Motor neuron (in vitro differentiated cells): ENCODE data around the gene CERT1. TPM values are rescaled to one million over a fixed set of nuclear protein-coding genes. Genes with fewer than 3 reads are reported as not detected.
A peak's percentile ranks its signal among the peaks of the same experiment; 100 is the strongest.

Source experiments
- ATAC-seq, 8 experiments: fragments of 200-7000 bp; cut with Tn5 transposase; replicated peaks in 6 of 8; 2 replicates each; pipeline ENCODE4 v1.8.0; 2021; ENCODE audit warnings: mild to moderate bottlenecking in 8 of 8, moderate library complexity in 8 of 8
- H3K27ac ChIP-seq, 2 donors: fragments of 250-450 bp; sonication (Bioruptor Pico); 2 replicates each; pipeline ENCODE4 v1.9.0; 2021; ENCODE audit warnings: antibody characterized with exemption in 2 of 2, mild to moderate bottlenecking in 2 of 2, moderate library complexity in 1 of 2
- H3K4me1 ChIP-seq, 2 donors: fragments of 250-450 bp; sonication (Bioruptor Pico); replicated peaks in 1 of 2; 2 replicates each; pipeline ENCODE4 v1.6.1; 2021; ENCODE audit warnings: antibody characterized with exemption in 2 of 2, mild to moderate bottlenecking in 2 of 2, moderate library complexity in 1 of 2
- H3K4me3 ChIP-seq, 5 donors: fragments of 250-450 bp; sonication (Bioruptor Pico); 2 replicates each; pipeline ENCODE4 v1.9.0; 2021; ENCODE audit warnings: antibody characterized with exemption in 5 of 5, mild to moderate bottlenecking in 5 of 5, moderate library complexity in 4 of 5
- WGBS, 10 experiments: fragments of 450-650 bp; shearing (Covaris generic); methylation state at CpG; one replicate each; pipeline ENCODE4 v1.0.0; 2022; 5-methylcytosine and 5-hydroxymethylcytosine counted together
- in situ Hi-C, 9 experiments: fragments of 400-800 bp; cut with MboI; loops; one replicate each; pipeline ENCODE4 v1.15.0; 2021; ENCODE audit warnings: low sequenced_read_pairs in 9 of 9, low pct_unique_long_range_greater_than_20kb in 2 of 9; ENCODE audit not compliant: unreplicated experiment in 9 of 9
- total RNA-seq, 8 experiments: library from RNA; unstranded; fragments of 300-600 nt; gene quantifications; 2 replicates each; pipeline versions ENCODE4 v1.2.3 to v1.2.4, GENCODE V29; 2022

Gene CERT1
- total RNA-seq, 8 experiments from 2014 or later, result 15.4 to 28.0 (median 22.4) TPM

DNA sequence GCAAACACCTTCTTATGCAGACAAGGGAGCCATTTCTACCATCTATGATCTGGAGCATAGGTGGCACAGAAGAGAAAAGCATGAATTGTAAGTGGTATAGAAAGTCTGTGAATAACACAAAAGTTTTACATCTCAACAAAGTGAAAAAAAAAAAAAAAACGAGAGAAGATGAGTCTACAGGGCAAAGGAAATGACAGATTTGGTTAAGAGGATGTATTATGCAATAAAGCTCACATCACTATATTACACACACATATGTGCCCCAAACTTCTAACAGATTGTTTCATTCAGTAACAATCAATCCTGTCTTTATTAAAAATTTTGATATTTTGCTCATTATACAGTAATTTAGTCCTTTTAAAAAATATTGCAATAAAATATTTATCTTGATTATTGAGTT, 49.8 kb downstream of the CERT1 start:
- Histone ChIP-seq H3K4me3 (no peak overlapping the region), H3K4me1 (no peaks in the 10 kb centered on the region), H3K27ac (no peak overlapping the region)
- 8 to 71% (median 40%) methylated on average over 1 of the region's 1 CpG; no CpG with 5 or more reads in 1 of the 10 experiments for whole genome bisulfite sequencing, 10 experiments
- in situ Hi-C loops, result no loop called here
- ATAC-seq, result no peak

DNA sequence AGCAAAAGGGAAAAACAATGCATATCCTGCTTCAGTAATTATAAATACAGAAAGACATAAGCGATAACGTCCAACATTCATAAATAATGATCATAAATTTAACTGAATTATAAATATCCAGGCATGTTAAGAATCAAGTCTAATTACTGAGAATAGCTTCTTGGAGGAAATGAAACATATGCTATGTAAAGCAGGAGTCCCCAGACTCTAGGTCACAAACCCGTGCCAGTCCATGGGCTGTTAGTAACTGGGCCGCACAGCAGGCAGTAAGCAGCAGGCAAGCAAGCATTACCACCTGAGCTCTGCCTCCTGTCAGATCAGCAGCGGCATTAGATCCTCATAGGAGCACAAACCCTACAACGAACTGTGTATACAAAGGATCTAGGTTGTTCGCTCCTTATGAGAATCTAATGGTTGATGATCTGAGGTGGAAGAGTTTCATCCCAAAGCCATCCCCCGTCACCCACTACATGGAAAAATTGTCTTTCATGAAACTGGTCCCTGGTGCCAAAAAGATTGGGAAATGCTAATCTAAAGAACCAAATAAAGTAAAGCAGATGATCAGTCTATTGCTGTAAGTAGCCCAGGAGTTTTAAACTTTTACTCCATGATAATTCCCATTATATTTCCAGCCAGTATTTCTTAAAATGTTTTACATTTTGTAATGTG, 50.4 kb downstream of the CERT1 start:
- ATAC-seq, result peak in 1 of 8 experiments; percentile 23
- 67 to 100% (median 84%) methylated on average over 2 to 8 of the region's 8 CpGs for WGBS, 10 experiments
- Histone ChIP-seq H3K4me3 (no peak overlapping the region), H3K27ac (no peak overlapping the region), H3K4me1 (no peaks in the 10 kb centered on the region)
- in situ Hi-C loops, result no loop called here

DNA sequence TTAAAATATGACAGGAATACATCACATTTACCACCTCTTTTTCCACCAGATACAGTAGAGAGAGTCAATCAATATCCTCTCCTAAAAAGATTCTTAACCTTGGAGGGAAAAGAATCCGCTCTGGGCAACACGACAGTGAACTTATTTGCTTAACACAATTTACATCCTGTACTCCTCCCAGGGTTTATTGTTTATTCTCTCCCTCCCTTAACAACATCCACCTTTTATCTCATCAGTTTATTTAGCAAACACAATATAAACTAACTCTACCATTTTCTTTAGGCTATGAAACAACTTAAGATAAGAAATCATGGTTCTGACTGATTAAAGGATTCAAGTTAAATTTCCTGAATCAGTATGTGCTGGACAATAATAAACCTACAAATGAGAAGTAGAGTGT, 50.9 kb downstream of the CERT1 start:
- ATAC-seq, result peak in 3 of 8 experiments; percentile 21 to 46 (median 40)
- 45 to 100% (median 84%) methylated on average over 1 to 2 of the region's 2 CpGs for WGBS, 10 experiments
- Histone ChIP-seq H3K27ac (no peak overlapping the region), H3K4me3 (no peak overlapping the region), H3K4me1 (no peaks in the 10 kb centered on the region)
- in situ Hi-C loops, result no loop called here

DNA sequence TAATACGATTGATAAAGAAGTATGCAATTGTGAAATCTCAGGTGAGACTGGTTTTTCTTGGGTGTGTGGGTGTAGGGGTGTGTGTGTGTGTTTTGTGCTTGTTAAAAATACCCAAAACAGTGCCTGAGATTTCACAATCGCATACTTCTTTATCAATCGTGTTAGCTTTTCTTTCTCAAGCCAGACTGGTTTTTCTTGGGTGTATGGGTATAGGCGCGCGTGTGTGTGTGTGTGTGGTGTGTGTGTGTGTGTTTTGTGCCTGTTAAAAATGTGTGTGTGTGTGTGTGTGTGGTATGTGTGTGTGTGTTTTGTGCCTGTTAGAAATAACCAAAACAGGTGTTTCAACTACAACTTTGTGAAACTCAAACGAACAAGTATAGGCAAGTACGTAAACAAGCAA, 53.7 kb downstream of the CERT1 start:
- Histone ChIP-seq H3K4me1 (no peaks in the 10 kb centered on the region), H3K4me3 (no peak overlapping the region), H3K27ac (no peak overlapping the region)
- ATAC-seq, result no peak
- in situ Hi-C loops, result no loop called here
- WGBS, 10 experiments, result 70 to 100% (median 92%) methylated on average over 2 to 8 of the region's 8 CpGs; no CpG with 5 or more reads in 1 of the 10 experiments

DNA sequence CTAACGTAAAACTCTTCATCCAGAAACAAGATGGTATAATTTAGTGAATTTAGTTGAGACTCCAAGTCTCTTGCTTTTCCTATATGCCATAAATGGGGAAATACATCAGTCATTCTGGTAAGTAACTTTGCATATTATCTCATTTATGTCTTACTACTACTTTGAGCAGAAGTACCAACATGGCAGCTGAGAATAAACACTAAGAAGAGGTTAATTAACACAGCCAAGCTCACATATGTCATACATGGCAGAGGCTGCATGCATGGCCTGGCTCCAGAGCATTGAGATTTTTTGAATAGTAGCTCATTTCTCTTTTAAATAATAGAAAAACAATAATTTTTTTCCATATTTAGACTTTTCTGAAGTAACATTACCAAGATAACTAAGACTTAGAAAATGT, 54.3 kb downstream of the CERT1 start:
- in situ Hi-C loops, result no loop called here
- Histone ChIP-seq H3K27ac (no peak overlapping the region), H3K4me1 (no peaks in the 10 kb centered on the region), H3K4me3 (no peak overlapping the region)
- 80 to 100% (median 100%) methylated on average over 1 of the region's 1 CpG; no CpG with 5 or more reads in 1 of the 10 experiments for WGBS, 10 experiments
- no peak for ATAC-seq

DNA sequence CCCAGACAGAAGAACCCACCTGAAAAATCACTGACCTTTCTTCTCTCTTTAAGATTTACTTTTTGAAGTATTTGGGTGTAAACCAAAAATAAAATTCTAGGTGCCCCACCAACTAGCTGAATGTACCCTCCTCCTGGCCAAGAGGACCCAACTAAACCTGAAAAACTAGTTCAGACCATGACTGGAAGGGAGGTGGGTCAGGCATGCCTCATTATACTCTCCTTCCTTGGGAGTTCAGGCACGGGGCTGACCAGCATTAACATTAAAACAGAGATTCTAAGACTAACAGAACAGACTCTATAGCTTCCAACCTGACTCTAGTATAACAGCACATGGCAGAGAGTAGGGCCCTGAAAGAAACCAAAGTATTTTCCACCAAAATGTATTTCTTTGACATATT, 61.4 kb downstream of the CERT1 start:
- Histone ChIP-seq H3K4me3 (no peak overlapping the region), H3K27ac (no peak overlapping the region), H3K4me1 (no peaks in the 10 kb centered on the region)
- 83 to 100% (median 86%) methylated on average over 1 of the region's 1 CpG; no CpG with 5 or more reads in 5 of the 10 experiments for WGBS, 10 experiments
- in situ Hi-C loops, result no loop called here
- ATAC-seq, result no peak

DNA sequence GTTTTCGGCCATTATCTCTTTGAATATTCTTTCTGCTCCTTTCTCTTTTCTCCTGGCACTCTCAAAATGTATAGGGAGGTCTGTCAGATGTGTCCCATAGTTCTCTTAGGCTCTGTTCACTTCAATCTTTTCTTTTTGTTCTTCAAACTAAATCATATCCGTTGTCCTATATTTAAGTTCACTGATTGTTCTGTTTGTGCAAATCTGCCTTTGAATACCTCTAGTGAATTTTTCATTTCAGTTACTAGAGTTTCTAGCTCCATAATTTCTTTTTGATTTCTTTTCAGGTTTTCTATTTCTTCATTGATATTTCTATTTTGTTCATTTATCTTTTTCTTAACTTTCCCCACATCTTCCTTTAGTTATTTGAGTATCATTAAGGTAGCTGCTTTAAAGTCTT, 65.4 kb downstream of the CERT1 start:
- in situ Hi-C loops, result no loop called here
- WGBS, 10 experiments, result 88 to 100% (median 97%) methylated on average over 1 to 2 of the region's 2 CpGs
- no peaks in the 10 kb centered on the region for H3K4me1 ChIP-seq
- no peak overlapping the region for H3K4me3 ChIP-seq
- no peak for ATAC-seq
- H3K27ac ChIP-seq, result no peak overlapping the region

DNA sequence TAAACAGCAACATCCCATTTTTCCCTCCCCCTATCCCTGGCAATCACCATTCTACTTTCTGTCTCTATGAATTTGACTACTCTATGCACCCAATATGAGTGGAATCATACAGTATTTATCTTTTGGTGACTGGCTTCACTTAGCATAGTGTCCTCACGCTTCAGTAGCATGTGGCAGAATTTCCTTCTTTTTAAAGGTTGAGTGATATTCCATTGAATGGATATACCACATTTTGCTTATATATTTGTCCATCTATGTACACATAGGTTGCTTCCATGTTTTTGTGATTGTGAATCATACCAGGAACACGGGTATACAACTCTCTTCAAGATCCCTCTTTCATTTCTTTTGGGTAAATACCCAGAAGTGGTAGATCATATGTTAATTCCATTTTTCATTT, 69.9 kb downstream of the CERT1 start:
- Histone ChIP-seq H3K27ac (no peak overlapping the region), H3K4me3 (no peak overlapping the region), H3K4me1 (no peaks in the 10 kb centered on the region)
- no peak for ATAC-seq
- in situ Hi-C loops, result no loop called here
- WGBS, 10 experiments, result 83 to 100% (median 94%) methylated on average over 1 to 2 of the region's 2 CpGs; no CpG with 5 or more reads in 2 of the 10 experiments

DNA sequence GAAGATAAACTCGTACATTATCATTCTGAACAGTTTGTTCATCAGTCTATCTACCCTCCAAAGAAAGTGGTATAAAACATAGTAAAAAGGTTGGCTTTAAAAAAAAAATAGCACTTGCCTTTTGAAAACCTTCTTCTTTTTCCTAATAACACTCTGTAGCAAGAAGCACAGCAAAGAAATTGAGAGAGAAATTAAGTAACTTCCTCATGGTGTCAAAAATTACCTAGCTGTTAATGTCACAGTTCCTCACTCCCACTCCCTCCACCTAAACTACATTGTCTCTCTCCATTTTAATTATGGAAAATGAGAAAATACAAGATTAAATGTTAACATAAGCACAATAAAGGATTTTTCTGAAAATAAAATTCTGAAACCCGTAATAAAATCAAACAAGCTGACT, 72.2 kb downstream of the CERT1 start:
- WGBS, 10 experiments, result 44 to 100% (median 100%) methylated on average over 1 to 2 of the region's 2 CpGs
- no peak overlapping the region for H3K4me3 ChIP-seq
- in situ Hi-C loops, result no loop called here
- H3K27ac ChIP-seq, result no peak overlapping the region
- H3K4me1 ChIP-seq, result no peaks in the 10 kb centered on the region
- no peak for ATAC-seq

DNA sequence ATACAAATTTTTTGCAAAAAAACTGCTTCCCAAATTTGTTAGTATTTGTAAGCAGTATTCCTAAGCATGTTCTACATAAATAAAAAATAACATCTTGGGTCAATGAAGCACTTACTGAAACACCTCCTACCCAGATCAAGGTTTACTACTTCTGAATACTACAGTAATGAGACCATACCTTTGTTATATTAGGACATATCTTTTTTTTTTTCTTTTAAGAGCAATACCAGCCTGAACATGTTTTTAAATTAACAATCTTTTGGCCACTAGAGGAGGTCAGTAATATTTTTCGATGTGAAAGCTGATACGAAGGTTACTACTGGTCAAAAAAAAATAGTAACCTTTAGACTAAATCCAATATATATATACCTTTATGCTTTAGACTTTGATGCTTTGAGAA, 72.7 kb downstream of the CERT1 start:
- ATAC-seq, result no peak
- in situ Hi-C loops, result no loop called here
- H3K27ac ChIP-seq, result no peak overlapping the region
- WGBS, 10 experiments, result 61 to 100% (median 96%) methylated on average over 1 to 2 of the region's 2 CpGs; no CpG with 5 or more reads in 2 of the 10 experiments
- H3K4me3 ChIP-seq, result no peak overlapping the region
- no peaks in the 10 kb centered on the region for H3K4me1 ChIP-seq

DNA sequence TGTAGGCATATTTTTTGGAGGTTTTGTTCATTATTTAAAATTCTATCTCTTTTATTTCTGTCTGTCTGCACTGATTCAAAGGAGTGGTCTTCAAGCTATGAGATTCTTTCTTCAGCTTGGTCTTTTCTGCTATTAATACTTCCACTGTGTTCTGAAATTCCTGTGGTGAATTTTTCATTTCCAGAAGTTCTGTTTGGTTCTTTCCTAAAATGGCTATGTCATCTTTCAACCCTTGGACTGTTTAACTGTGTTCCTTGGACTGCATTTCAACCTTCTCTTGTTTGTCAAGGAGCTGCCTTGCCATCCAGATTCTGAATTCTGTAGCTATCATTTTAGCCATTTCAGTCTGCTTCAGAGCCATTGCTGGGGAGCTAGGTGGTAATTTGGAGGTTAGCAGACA, 76.3 kb downstream of the CERT1 start:
- Histone ChIP-seq H3K27ac (no peak overlapping the region), H3K4me3 (no peak overlapping the region), H3K4me1 (no peaks in the 10 kb centered on the region)
- no peak for ATAC-seq
- in situ Hi-C loops, result no loop called here

DNA sequence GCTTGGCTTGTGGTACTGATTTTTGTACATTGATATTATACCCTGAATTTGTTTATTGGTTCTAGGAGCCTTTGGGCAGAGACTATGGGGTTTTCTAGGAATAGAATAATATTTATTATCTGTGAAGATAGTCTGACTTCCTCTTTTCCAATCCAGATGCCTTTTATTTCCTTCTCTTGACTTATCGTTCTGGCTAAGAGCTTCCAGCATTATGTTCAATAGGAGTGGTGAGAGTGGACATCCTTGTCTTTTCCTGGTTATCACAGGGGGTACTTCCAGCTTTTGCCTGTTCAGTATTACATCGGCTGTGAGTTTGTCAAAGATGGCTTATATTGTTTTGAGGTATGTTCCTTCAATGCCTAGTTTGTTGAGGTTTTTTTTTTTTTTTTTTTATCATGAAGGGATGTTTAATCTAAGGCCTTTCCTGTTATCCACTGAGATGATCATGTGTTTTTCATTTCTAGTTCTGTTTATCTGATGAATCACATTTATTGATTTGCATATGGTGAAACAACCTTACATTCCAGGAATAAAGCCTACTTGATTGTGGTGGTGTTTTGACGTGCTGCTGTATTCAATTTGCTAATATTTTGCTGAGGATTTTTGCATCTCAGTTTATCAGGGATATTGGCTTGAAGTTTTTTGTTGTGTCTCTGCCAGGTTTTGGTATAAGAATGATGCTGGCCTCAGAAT, 77.5 kb downstream of the CERT1 start:
- WGBS, 10 experiments, result 7 to 100% (median 91%) methylated on average over 1 to 3 of the region's 3 CpGs
- peak in 3 of 8 experiments; percentile 47 to 97 (median 95) for ATAC-seq

DNA sequence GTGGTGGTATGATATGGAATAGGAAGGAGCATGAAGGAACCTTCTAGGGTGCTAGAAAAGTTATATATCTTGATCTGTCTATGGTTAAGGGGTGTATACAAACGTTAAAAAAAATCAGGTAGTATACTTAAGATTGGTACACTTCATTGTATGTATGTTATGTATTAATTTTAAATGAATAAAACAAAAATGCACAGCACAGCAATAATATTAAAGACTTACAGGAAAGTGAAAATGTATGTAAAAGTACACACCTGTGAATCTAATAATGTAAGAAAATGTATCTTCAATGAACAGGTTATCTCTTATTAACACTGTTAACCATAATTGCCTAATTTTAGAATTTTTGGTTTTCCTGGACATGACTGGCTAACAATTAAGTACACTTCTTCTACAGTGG, 97.2 kb downstream of the CERT1 start:
- H3K27ac ChIP-seq, result no peak overlapping the region
- in situ Hi-C loops, result no loop called here
- 53 to 100% (median 86%) methylated on average over 1 of the region's 1 CpG; no CpG with 5 or more reads in 1 of the 10 experiments for WGBS, 10 experiments
- H3K4me3 ChIP-seq, result no peak overlapping the region
- no peaks in the 10 kb centered on the region for H3K4me1 ChIP-seq
- no peak for ATAC-seq

More for the DNA sequence above, 77.5 kb downstream of the CERT1 start:
- in situ Hi-C loops, result no loop called here
- H3K4me1 ChIP-seq, result no peaks in the 10 kb centered on the region
- H3K27ac ChIP-seq, result no peak overlapping the region
- H3K4me3 ChIP-seq, result no peak overlapping the region
